ENCODE results near the gene ACSS1.
"Not testable (repeated sequence)": the region's sequence is repeated elsewhere in the genome, so short reads cannot be mapped to it uniquely, and the experiment has no call there.

The ACSS1 gene

DNA sequence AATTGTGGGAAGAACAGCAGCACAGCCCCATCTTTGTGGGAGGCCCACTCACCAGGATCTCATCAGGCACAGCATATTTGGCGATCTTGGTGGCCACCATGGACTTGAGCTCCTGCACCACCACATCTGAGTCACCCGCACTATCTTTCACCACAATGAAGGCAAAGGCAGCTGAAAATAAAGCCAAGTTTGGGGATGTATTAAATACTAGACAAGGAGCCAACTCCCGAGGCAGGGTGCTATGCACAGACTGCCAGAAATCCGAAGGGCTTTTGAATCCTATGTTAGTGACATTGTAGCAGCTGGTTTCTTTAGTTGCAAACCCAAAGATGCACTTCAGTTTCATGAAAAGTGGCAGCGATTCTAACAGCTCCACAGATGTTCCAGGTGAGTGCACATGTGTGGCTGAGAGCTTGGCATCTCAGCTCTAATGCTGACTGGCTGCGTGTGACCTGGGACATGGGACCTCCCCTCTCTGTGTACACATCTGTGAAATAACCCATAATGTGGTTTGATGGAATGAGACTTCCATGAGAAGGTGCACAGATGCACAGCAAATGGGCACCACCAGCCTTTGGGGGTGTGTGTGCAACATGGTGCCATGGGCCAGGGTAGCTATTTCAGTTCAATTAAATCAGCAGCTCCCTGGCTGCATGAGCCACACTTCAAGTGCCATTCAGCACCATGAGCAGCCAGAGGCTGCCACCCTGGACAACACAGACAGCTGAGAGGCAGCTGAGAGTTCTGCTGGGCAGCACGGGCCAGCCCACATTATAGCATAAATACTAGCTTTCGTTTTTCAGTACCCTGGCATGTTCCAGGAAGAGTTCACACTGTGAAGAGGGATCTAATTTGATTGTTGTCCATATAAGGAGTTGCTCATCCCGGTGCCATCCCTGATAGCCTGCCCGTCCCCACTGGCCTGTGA is 48.5 kb downstream of the ACSS1 start:
- DNase-seq (ENCODE audit: low read depth in 2 of 2) = no peak

DNA sequence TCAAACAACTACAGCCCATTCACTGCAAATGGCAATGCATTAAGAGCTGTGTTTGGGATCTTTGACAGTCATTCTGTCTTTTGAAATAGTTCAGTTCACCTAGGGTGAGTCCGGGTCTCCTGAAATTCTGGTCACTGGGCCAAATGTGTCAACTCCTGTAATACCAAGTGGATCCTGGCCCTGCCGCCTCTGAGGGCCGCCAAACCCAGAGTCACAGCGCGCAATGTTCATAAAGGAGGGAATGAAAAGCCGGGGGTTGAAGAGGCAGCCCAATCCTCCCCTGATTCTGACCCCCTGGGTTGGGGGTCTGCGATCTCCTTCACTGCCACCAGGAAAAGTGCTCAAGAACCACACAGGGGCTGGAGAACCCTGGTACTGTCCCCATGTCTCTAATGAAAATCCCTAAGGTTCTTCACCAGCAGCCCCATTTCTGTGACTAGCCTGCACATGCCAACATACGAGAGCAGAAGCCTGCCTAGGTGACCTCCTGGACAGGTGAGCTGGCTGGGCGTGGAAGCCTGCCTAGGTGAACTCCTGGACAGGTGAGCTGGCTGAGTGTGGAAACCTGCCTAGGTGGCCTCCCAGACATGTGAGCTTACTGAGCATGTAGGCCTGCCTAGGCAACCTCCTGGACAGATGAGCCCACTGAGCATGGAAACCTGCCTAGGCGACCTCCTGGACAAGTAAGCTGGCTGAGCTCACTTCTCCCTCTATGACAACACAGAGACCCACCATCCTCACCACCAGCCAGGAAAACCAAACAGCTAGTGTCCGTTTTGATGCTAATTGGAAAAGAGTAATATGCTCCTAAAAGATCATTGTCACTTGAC is 49.3 kb downstream of the ACSS1 start:
- DNase-seq (ENCODE audit: low read depth in 2 of 2) = no peak

DNA sequence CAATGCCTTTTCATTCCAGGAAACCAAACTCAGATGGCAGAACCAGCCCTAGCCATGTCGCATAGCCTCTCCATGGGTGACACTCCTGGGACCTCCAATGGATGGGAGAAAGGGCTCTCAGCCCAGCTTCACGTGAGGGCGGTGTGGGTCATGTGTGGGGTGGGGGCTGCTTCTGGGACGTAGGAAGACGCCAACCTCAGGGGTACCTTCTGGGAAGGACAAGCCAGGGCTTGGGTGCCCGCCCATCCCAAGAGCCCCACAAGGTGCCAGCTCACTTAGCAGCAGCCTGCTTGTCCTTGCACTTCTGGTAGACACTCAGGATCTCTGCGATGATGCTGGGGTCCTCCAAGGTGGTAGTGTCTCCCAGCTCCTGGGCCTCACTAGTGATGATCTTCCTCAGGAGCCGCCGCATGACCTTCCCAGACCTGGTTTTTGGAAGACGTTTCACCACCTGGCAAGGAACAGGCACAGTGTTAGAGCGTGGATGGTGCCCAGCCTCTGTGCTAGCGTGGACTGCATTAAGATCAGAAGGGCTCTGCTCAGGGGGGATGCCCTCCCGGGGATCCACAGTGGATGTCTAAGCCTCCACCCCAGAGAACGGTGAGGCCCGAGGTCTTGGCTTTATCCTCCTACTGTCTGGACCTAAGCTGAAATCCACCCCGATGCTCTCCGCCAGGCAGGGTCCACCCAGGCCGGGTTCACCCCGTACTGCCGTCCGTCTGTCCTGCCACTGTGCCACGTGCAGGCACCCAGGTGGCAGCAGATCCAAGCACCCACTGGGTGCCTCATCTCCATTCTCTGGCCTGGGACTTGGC is 50.2 kb downstream of the ACSS1 start:
- no peak for DNase-seq (ENCODE audit: low read depth in 2 of 2)

DNA sequence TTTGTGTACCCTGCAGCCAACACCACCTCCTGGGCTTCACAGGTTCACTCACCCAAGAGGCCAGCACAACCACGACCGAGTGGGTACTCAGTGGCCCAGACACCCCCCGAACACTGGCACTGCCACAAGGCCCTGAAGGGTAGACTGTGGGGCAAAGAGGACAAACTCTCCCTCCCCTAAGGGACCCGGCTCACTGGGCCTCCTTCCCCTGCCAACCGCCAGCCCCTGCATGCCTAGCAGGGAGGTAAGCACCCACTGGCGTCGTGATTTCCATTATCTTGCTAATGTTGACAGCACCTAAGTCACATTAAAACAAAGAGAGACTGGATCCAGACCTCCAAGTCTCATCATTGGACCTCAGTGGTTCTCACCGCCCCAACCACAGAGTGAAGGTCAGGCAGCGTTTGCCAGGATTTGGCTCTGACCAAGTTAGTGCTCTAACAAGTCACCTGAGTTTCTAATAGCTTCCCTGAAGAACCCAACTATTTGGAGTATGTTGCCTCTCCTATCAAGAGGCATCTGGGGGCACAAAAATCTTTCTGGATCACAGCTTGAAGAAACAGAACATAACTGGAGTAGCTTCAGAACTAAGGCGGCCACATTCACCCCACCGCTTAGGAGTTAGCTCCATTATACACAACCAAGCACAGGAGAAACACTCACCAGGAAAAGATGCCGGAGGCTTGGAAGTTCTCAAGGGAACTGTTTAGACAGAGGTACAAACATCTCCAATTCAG is 51.3 kb downstream of the ACSS1 start:
- DNase-seq (ENCODE audit: low read depth in 2 of 2) = no peak

DNA sequence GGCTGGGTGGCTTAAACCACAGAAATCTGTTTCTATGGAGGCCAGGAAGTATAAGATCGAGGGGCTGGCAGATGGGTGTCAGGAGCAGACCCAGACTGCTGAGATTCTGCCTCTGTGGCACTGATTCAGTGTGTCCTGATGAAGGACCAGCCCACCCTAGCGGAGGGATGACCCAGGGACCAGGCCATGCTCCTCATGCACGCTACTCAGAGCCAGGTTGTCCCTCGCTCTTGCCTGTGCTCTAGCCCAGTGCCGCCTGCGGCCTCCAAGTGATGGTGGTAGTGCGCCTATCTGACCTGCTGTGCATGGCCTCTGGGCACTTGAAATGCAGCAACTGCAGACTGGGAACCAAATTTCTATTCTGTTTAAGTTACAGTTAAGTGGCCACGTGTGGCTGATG is 52.3 kb downstream of the ACSS1 start:
- DNase-seq (ENCODE audit: low read depth in 2 of 2) = no peak

DNA sequence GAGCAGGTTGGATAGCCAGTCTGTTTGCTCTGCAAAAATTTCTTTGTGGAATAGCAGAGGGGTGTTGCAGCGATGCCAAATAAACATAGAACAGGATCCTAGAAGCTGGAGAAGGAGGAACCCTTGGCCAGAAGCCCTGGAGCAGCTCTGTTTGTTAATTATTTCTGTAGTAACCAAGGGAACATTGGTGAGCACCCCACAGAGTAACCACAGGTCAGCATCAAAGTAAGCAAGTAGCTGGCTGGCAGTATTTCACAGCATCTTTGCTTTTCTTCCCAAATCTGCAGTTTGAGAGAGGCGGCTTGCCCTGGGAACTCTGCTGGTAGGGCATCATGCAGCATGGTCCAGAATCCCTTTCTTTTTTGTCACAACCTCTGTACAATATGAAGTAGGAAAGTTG is 52.7 kb downstream of the ACSS1 start:
- DNase-seq (ENCODE audit: low read depth in 2 of 2) = no peak

DNA sequence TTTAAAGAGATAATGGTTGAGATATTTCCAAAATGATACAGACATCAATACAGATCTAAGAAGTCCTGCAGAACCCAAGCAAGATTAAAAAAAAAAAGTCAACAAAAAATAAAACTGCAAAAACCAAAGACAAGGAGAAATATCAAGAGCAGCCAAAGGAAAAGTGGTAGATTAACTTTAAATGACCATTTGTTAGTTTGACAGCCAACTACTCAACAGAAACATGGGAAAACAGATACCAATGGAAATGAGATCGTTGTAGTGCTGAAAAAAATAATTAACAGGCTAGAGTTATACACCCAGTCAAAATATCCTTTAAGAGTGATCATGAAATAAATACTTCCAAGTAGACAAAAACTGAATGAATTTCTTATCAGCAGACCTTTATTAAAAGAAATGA is 54.9 kb downstream of the ACSS1 start:
- DNase-seq (ENCODE audit: low read depth in 2 of 2) = no peak

DNA sequence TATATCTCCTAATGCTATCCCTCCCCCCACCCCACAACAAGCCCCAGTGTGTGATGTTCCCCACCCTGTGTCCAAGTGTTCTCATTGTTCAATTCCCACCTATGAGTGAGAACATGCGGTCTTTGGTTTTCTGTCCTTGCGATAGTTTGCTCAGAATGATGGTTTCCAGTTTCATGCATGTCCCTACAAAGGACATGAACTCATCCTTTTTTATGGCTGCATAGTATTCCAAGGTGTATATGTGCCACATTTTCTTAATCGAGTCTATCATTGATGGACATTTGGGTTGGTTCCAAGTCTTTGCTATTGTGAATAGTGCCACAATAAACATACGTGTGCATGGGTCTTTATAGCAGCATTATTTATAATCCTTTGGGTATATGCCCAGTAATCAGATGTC is 56.6 kb downstream of the ACSS1 start:
- DNase-seq (ENCODE audit: low read depth in 2 of 2) = not testable (repeated sequence)

DNA sequence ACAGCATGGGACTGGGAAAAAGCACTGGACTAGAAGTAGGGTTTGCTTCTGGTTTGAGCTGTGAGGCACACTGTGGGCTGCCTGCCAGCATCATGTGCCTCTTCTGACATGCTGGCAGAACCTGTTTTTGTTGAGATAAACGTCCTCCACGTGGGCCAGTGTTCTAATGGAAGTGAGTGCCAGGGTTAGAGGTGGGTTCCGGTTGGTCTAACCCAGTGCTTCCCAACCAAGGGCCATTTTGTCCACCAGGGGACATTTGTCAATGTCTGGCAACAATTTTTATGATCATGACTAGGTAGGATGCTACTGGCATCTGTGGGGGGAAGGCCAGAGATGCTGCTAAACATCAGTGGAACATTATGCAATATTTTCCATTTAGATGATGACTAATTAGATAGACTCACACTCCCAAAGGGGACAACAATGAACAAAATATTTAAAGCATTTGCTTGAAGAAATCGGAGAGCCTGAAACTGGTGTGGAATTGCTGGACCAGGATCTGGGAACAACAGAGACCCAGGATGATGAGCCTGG is 57.6 kb downstream of the ACSS1 start:
- no peak for DNase-seq (ENCODE audit: low read depth in 2 of 2)

DNA sequence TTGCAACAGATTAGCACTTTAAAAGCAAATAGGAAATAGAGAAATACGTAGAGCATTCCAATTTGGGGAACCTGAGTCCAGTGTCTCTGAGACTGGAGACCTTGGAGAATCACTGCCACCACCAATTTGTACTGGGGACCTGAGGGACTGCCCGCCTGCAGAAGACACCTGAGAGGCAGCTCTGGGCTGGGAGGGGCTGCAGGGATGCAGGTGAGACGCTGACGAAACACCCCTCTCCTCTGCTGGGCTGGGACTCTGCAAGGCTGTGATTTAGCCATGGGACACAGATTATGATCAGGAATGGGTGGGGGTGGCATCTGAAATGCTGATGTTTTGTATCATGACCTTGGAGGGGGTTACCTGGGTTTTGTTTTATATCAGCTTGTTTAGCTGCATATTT is 58.4 kb downstream of the ACSS1 start:
- no peak for DNase-seq (ENCODE audit: low read depth in 2 of 2)

DNA sequence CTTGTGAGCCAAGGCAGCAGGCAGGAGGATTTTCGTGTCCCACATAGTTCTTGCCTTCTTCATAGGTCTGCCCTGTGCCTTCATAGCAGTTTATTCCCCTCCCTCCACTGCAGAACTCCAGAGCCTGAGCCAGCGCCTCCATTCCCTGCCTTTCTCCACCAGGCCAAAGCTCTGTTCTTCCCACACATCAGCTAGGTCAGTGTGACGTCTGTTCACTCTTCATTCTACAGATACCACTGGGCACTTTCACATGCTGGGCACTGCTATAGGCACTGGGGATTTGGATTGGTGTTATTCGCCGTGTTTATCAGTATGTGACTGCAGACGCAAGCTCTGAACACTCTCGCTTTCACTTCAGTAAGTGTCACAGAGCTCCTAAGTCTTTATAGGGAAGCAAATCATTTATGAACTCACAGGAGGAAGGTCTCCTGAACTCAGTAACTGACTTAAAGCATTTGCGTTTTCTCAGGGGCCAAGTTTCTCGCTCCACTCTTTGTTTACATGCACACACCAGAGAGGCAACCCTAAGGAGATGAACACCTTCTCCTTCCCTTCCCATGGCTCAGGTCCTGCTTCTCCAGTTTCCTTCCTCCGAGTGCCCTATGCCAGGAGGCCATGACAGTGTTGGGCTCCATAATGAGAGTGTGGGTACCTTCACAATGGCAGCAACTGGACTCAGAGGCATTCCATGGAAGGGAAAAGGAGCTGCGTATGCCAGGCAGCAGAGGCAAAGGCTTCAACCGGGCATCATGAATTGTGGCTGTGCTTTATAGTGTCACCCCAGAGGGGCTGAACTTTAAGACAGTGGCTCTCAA is 59.1 kb downstream of the ACSS1 start:
- no peak for DNase-seq (ENCODE audit: low read depth in 2 of 2)

DNA sequence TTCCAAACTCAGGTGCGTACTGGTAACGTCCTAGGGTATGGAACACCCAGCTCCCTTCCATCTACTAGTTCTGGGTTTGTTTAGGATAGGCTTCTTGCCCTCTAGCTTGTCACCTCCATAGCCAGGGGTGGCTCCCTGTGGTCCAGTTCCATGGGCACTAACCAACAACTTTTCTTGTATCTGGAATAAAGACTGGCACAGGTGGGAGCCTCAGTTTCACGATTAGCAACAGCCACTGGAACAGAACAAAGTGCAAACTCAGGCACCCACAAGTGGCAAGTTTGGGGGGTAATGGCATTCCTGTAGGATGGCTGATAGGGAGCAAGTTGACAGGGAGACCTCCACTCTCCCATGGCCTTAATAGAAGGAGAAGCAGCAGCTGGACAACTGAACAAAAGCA is 59.8 kb downstream of the ACSS1 start:
- no peak for DNase-seq (ENCODE audit: low read depth in 2 of 2)

DNA sequence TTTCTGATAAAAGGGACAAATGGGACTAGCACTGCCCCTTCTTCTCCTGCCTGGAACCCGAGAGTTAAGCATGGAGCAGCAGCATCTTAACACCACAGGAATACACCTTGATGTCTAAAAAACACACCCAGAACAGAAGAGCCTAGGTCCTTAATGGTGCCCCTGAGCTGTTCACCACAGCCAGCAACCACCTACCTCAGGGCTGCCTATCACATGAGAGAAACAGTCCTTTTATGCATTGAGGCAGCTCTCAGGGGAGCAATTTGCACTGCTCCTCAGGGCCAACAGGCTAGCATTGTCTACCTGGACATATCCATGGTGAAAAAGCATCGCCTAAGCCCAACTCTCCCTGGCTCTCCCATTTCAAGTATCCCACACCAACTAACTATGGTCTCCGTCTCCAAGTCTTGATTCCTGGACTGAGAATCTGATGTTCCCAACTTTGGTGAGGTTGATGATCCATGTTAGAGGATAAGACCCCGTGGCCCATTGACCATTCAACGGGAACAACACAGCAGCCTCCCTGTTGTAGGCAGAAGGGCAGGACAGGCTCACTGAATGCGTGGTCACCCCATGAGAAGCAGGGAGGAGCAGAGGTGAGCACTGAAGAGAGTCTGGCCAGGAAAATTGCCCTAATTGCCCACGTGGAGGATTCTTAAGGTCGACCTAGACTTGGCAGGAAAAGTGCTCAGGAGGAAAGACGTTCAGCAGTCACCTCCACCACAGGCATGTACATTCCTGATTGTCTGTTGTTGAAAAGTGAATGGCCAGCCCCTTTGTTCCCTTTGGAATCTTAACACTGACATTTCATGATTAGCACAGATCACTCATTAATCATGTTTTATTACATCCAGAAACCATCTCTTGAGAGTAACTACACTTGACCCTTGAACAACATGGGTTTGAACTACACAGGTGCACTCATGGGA is 61.2 kb downstream of the ACSS1 start:
- DNase-seq (ENCODE audit: low read depth in 2 of 2) = no peak

DNA sequence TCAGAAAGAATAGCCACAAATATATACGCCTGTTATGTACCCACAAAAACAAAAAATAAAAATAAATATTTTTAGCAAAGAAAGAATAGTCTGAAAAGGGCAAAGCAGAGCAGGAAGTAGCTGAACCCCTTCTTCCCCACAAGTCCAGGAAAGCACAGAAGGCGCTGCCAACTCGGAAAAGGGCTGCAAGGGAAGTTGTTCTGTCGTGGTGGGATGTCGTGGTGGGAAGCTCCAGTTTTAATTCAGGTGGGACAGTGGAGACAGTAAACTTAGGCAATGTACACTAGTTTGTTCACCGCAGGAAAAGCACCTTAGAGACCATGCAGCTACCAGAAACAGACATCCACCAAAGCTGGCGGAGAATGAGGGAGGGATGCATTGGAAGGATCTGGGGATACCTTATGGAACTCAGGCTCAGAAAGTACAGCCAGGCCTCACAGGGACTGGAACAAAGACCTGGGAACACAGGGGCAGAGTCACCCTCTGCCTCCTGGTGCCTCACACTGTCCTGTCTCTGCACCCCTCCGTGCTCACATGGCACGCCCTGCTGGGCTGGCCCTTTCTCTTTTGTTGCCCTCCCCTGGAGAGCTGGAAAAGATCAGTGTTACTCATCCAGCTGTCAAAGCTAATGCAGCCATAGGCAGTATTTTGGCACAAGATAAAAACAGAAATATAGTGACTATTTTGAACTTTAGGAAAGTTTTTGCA is 62.0 kb downstream of the ACSS1 start:
- no peak for DNase-seq (ENCODE audit: low read depth in 2 of 2)

DNA sequence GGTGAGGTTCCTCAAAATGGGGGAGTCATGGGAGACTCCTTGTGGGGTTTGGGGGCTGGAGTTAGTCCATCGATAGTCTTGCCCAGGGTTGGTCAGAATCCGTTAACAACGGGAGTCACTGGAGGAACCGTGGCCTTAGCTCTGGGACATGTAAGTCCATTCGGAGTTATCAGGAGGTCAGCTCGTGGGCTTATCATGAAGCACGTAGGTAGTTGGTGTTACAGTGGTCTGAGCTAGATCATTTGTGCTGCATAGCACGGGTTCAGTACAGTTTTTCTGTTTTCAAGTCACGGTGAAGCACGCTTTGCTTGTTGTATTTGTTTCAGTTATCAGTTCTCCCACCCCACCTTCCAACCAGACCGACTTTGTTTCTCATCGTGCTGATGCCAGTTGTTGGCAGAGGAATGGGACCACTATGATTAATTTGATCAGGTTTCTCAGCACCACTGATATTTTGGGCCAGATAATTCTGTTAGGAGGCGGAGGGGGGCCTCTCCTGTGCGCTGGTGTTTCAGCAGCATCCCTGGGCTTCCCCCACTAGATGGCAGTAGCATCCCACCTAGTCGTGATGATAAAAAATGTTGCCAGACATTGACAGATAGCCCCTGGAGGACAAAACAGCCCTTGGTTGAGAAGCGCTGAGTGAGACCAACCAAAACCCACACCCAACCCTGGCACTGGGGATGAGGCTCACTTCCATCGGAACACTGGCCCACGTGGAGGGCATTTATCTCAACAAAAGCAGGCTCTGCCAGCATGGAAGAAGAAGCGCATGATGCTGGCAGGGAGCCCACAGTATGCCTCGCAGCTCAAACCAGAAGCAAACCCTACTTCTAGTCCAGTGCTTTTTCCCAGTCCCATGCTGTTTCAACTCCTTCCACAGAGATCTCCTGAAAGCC is 63.2 kb downstream of the ACSS1 start:
- peak; percentile 66 to 67 for DNase-seq (ENCODE audit: low read depth in 2 of 2)

DNA sequence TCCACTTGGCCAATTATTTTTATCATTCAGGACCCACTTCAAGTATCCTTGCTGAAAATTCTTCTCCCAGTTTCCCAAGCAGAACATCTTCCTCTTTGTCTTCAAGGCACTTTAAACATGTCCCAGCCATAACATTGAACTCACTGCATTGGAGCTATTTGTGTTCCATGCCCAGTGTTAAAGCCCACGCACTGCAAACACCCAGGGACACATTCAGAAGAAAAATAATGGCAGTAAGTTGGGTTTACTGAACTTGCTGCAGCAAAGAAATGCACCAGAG is 63.8 kb downstream of the ACSS1 start:
- no peak for DNase-seq (ENCODE audit: low read depth in 2 of 2)

DNA sequence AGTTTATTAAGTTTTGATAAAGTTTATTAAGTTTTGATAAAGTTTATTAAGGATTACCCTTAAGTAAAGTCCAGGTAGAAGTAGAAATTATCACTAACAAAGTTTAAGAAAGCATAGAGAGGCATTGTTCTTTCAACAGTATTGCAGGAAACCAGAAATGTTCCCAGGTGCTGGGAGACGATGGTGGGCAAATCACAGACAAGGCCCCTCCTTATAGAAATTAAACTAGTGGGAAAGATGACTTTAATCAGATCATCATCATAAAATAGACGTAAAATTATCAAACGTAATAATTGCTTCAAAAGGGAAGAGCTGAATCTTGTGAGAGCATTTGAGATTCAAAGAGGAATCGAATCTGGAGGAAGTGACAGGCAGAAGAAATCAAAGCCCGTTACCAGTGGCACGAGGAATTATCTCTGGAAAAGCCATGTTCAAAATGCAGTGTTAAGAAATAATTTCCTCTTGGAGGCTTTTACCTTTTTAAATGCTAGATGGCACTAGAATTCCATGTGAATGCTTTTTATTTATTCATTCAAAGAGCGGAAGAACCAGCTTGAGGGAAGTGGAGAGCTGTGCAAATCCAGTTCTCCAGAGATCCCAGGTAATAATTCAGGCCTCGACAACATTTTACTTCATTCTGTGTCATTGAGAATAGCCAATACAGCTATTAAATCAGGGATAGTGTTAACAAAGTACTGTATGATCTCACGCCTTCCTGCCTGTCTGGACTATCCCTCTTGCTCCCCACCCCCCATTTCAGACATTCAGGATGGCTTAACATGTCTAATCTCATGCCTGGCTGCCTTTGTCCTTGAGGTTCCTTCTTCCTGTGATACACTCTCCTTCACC is 64.4 kb downstream of the ACSS1 start:
- DNase-seq (ENCODE audit: low read depth in 2 of 2) = no peak

Measured in activated CD8-positive, alpha-beta memory T cell treated with anti-CD3 and anti-CD28 coated beads for 4 hours (primary cell).